ENCODE results near the gene RSPRY1.
"Not testable (repeated sequence)": the region's sequence is repeated elsewhere in the genome, so short reads cannot be mapped to it uniquely, and the experiment has no call there.

The RSPRY1 gene

DNA sequence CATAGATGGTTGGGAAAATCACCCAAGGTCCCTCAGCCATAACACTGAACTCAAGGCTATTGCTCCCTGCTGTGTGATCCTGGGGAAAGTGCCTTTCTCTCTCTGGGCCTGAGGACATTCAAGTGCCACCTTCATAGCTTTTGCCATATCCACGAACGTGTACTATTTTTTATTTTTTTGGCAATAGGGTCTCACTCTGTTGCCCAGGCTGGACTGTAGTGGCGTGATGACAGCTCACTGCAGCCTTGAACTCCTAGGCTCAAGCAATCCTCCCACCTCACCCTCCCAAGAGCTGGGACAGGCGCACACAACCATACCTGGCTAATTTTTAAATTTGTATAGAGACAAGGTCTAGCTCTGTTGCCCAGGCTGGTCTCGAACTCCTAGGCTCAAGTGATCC, 87.7 kb downstream of the RSPRY1 start:
- DNase-seq: no peak

DNA sequence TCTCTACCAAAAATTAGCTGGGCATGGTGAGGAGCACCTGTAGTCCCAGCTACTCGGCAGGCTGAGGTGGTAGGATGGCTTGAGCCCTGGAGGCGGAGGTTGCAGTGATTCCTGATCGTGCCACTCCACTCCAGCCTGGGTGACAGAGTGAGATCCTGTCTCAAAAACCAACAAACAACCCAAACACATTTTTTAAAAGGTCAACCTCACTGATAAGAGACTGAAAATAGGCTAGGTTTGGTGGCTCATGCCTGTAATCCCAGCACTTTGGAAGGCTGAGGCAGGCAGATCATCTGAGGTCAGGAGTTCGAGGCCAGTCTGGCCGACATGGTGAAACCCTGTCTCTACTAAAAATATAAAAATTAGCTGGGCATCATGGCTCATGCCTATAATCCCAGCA, 89.8 kb downstream of the RSPRY1 start:
- DNase-seq: not testable (repeated sequence)

DNA sequence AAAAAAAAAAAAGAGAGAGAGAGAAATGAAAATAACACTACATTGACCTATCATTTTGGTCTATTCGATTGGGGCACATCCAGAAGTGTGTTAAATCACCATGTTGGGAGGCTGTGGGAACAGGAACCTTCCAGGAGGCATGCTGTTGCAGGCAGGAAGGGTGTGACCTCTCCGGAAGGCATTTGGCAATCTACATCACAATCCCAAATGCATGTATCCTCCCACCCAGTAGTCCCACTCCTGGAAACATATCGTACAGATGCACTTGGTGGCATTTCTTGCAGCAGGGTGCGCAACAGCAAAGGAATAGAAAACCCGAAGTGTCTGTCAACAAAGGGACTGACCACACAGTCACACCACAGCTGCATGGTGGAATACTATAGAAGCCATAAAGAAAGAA, 90.5 kb downstream of the RSPRY1 start:
- peak; percentile 44 to 53 (median 46) for DNase-seq

DNA sequence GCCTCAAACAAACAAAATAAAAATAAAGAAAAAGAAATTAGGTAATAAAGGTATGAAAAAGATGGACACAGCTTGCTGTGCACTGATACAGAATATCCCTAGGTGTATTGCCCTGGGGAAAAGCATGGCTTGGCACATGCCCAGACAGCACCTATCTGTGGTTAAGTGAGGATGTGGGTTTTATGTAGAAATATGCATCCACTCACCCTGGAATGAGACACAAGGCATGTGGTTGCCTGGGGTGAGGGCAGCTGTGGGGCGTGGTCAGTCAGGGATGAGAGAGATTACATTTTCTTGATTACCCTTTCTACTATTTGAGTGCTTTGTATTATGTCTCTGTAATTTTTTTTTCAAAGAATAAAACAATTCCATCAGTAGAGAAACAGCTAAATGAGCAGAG, 91.5 kb downstream of the RSPRY1 start:
- DNase-seq: peak; percentile 39 to 50 (median 48)

GRCh38 chr16:57278494-57278893, 92.4 kb downstream of the RSPRY1 start:
- DNase-seq: no peak

DNA sequence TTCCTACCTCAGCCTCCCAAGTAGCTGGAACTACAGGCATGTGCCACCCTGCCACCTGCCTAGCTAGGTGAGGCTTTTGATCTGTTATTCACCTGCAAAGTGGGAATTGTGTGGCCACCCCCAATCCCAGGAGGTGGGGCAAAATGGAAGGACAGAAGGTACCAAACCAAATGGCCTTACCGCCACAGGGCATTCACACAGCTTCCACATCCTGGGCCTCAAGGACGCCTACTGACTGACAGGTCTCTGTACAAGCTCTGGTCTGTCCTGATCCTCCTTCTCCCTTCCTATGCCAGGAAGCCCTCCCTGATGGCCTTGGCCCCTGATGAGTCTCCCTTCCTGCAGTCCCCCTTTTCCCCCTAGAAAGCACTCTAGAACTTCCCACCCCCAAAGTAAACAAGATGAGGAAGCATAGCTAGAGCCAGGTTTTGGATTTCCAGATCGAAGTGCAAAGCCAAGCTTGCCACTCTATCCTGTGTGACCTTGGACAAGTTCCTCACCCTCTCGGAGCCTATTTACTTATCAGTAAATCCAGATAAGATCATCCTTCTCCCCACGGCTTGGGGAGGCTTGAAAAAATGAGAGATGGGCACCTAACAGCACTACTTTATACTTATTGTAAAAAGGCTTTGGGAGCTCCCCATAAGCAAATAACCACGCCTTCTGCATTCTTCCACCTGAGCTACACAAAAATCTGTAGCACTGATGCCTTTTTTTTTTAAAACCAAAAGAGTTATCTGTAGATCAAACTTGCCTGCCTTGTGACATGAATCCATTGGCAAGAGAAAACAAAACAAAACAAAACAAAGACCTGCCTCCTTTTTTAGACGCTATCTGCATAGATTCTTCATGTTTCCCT, 93.9 kb downstream of the RSPRY1 start:
- DNase-seq: no peak

DNA sequence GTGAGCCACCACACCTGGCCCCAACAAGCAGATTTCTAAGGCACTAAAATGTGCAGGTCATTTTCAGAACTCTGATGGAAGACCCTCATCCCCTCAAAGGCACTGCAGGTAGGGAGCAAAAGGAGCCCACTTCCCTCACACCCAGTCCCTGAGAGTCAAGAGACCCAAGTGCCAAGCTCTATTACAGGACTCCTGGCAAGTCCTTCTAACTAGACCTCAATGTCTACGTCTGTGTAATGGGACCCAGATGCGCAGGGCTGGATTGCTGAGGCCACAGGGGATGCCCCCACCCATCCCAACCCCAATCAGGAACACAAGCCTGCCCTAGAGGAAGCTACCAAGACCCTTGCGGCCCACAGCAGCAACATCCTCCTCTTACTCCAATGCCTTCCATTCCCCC, 95.7 kb downstream of the RSPRY1 start:
- no peak for DNase-seq

DNA sequence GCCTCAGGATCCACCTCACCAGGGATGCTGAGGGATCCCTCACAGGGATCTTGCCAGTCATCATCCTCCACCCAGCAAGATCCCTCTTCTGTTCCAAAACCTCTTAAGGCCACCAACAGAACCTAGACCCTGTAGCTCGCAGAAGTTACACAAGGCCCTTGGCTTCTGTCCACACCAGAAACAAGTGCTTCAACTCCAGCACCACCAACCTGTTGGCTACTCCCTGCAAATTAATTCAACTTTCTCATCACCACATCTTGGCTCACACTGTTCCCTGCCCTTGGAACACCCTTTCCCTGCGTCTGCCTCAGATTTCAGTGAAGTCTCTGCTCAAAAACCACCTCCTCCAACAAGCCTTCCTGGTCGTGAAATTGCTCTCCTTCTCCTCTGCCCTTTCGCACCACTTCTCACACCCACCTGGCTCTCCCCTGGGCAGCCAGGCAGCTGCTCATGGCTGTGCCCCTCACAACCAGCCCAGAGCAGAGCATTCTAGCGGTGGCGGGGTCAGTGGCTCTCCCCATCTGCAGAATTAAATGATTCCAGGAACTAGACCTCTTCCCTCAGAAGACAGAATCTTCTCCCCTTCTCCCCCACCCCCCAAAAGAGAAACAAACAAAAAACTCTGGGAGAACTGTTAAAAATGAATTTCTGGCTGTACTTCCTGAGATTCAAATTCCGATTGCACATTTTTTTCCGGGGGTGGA, 96.5 kb downstream of the RSPRY1 start:
- no peak for DNase-seq

DNA sequence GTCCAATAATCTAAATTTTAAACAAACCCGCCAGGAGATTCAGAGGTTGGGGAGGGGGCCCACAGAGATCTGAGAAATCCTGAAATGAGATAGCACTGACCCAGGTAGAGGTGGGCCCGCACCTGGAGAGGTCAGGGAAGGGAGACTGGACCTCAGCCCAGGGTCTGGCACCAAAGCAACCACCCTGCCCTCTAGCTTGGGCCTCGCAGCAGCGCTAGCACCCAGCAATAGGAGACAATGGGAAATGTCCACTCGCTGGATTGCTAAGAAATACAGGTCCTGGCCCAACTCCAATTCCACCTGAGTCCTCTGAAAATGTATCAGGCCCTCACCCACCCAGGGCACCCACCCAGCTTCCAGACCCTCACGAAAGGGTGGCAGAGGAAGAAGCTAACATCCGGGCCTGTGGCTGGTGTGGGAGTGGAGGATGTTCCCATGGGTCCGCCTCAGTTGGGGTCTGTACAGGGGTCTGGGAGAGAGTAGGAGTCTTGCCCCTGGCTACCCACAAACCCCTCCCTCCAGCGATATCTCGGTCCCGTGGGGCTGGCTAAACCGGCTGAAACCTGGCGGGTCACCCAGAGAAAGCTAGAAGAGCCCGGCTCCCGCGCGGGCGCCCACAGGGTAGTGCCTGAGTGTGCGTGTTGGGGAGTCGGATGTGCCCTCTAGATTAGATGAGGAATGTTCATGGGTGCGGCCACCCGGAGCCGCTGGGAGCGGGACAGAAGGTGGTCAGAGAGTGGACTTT, 97.3 kb downstream of the RSPRY1 start:
- DNase-seq: no peak

DNA sequence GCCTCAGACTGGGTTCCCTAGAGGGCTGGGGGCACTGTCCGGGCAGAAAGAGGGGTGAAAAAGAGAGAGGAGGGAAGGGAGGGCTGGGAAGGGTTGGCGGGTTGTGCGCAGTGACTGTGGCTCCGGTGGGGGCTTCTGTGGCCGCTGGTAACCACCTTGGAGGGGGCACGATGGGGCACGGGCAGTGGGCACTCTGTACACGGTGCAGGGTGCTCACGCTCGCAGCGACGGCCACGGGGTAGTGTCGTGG, 97.8 kb downstream of the RSPRY1 start:
- no peak for DNase-seq

DNA sequence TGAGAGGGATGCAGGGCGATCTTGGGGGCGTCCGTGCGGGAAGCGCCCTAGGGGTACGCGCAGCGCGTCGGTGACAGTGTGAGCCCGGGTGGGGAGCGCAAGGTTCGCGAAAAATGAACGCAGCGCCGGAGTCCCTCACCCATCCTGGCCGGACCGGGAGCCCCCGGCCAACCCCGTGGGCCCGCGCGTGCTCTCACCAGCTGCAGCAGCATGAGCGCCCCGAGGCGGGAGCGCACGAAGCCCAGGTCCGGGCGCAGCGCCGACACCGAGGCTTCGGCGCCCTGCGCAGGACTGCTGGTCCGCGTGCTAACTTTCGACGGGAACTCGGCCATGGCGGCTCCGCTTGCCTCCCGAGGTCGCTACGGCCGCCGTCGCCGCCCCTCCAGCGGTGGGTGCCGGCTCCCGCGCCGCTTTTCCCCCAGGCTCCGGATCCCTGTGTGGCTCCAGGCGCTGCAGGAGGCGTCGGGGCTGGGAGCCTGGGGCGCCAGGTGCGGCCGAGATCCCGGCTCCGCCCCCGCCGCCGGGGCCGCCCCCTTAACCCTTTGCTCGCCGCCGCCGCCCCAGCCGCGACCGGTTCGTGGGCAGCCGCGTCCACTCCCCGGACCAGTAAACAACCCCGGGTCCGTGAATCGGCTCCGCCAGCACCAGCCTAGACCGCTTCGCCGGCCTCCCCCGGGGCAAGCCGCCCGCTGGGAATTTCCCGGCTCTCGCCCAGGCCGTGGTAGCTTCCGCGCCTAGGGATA, 98.3 kb downstream of the RSPRY1 start, which contains the start of gene PLLP:
Gene PLLP (minus strand): TSS at position 464 of the 743 bp plus-strand sequence. CDS start 132 bp downstream, at position 332.
- peak; percentile 79 to 87 (median 81) for DNase-seq

DNA sequence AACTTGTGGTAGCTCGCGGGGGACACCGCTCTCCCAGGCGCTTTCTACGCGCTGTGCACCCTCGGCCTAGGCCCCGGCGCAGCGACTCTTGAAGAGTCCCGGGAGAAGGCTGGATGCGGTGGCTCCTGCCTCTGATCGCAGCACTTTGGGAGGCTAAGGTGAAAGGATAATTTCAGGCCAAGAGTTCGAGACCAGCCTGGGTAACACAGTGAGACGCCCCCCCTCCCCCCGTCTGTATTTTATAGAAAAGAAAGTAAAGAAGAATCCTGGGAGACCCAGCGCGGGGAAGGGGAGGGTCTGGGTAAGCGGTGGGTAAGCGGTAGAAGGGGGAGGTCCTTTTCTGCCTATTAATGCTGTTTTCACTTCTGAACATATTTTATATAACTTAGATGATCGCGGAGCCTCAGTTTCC, 98.8 kb downstream of the RSPRY1 start:
- no peak for DNase-seq

- no peak for DNase-seq
Observed at GRCh38 chr16:57285379-57285778, 99.2 kb downstream of the RSPRY1 start.

DNA sequence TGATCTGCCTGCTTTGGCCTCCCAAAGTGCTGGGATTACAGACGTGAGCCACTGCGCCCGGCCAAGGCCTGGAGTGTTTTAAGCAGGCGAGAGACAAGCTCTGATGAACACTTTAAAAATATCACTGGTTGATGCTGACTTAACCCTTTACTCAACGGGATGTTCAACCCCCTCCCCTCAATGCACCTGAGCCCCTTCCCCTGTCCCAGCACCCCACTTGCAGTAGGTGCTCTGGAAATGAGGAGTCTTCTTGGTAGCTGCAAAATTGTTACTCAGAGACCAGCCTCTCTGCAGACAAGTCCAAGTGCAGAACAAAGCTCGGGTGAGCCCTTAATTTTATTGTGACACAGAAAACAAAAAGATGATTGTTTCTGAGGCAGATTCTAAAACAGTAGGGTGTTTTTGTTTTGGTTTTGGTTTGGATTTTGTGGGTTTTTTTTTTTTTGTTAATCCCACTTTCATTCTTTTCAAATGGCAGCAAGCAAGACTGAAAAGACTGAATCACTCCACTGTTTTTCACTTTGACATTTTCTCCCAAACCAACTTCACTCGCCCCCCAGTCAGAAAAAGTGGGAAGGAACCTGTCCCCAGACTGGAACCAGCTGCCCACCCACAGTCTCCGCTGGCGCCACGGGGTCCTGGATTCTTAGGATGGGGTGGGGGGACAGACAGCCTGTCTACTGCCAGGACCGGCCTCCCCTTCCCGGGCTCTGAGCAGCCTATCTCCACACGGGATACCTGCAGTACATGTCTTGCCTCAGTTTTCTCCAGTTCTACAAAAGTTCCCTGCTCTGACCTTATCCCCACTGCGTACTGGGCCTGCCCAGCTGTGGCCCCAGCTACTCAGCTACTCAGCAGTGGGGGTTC, 103.5 kb downstream of the RSPRY1 start:
- no peak for DNase-seq

Measured in suppressor macrophage treated with lipopolysaccharide for 1 hour (primary cell).